Testis (tissue), 3 donors: ENCODE results near the gene IL37. TPM values are rescaled to one million over a fixed set of nuclear protein-coding genes. Genes with fewer than 3 reads are reported as not detected.

Experiments used
- DNase-seq: peaks from one replicate; pipeline ENCODE4 v3.0.0-alpha.2; 2019
- H3K27ac ChIP-seq, 2 donors: fragments of 200-600 bp; sonication (generic); one replicate each; pipeline ENCODE4 v1.5.1; 2019
- H3K27me3 ChIP-seq: fragments of 200-600 bp; sonication (generic); one replicate; pipeline ENCODE4 v1.5.1; 2019
- H3K36me3 ChIP-seq: fragments of 200-600 bp; sonication (generic); one replicate; pipeline ENCODE4 v1.5.1; 2017; ENCODE audit warnings: low read depth; ENCODE audit errors: missing control alignments
- H3K4me1 ChIP-seq: fragments of 200-600 bp; sonication (generic); one replicate; pipeline ENCODE4 v1.5.1; 2019
- H3K4me3 ChIP-seq, 2 donors: fragments of 200-600 bp; sonication (generic); one replicate each; pipeline ENCODE4 v1.5.1; 2017 to 2019
- H3K9me3 ChIP-seq: fragments of 200-600 bp; sonication (generic); one replicate; pipeline ENCODE4 v1.5.1; 2017
- CTCF ChIP-seq, 3 experiments: fragments of 450-650 bp in 2 of 3; fragments of 200-600 bp in 1 of 3; sonication (generic) in 1 of 3; IDR thresholded peaks; one replicate each; pipeline ENCODE4 v1.5.1; 2016 to 2019; ENCODE audit warnings: antibody characterized with exemption in 3 of 3, mild to moderate bottlenecking in 2 of 3, moderate library complexity in 1 of 3
- POLR2A ChIP-seq: fragments of 450-650 bp; IDR thresholded peaks from one replicate; pipeline ENCODE4 v1.6.1; 2017; ENCODE audit warnings: antibody characterized with exemption, mild to moderate bottlenecking, moderate library complexity
- WGBS, 2 donors: methylation state at CpG; one replicate each; pipeline ENCODE4 v1.1.5; 2018; 5-methylcytosine and 5-hydroxymethylcytosine counted together
- intact Hi-C: fragments of 100-400 bp; cut with DNase I; formaldehyde crosslinking; loops from one replicate; pipeline ENCODE4 v1.15.1; 2023; ENCODE audit warnings: low total_unique reads
- polyA plus RNA-seq: library from polyadenylated mRNA; stranded (reverse); fragments of 350-450 nt; fragmentation: Illumina TruSeq; extraction: RNeasy Lipid Tissue Mini Kit (QIAGEN cat#74804); gene quantifications from one replicate; pipeline ENCODE4 v1.2.3, GENCODE V29; 2014; ENCODE audit warnings: low read depth, low replicate concordance; ENCODE audit not compliant: insufficient read depth
- total RNA-seq, 2 donors: library from RNA; depleted of rRNA; stranded (reverse); fragments of >200 nt; gene quantifications; one replicate each; pipeline ENCODE4 v1.2.3, GENCODE V29; 2016

Gene IL37
- total and polyA plus RNA-seq, 3 donors from 2014 or later = 1.3 to 1.5 TPM; not detected in 1

DNA sequence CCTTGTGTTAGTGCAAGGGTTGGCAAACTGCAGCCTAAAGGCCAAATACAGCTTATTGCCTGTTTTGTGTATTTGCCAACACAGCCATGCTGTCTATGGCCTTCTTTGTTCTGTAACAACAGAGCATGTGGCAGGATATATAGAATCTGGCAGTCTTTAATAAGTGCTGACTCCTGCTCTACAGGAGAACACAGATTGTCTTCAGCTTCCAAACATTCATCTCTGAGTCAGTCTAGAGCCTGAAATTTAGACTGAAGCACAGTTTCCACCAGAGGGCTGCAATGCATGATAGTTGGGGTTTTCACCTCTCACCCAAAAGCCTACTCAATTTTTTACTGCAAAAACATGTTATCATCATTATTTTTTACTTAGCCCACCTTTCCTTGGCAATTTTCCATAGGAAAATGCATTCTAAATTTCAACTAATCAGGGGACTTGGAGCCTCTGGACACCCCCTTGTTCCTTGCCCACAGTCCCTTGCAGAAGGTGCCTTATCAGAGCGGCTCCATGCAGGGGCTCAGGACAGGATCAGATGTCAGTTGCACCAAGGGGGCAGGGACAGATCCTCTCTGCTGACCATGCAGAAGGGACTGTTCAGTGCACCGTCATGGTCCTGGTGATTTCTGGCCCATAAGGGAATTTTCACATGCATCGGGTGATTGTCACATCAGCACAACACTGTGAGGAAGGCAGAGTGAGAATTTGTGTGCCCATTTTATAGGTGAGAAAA, 12.4 kb downstream of the IL37 start:
- H3K27me3 ChIP-seq = no peaks in the 10 kb centered on the region
- no peak overlapping the region for H3K4me3 ChIP-seq
- no peaks in the 10 kb centered on the region for H3K4me1 ChIP-seq
- 65 to 82% methylated on average over 3 of the region's 3 CpGs for WGBS, 2 donors
- TF ChIP-seq CTCF (IDR thresholded peaks at IDR 0.05) (no peak), POLR2A (no peak)
- no peaks in the 10 kb centered on the region for H3K36me3 ChIP-seq
- intact Hi-C loops = no loop called here
- H3K27ac ChIP-seq = no peak overlapping the region
- no peaks in the 10 kb centered on the region for H3K9me3 ChIP-seq
- DNase-seq = no peak

GRCh38 chr2:112923967-112924338, 13.0 kb downstream of the IL37 start:
- no peak overlapping the region for H3K4me3 ChIP-seq
- no peak overlapping the region for H3K27ac ChIP-seq
- TF ChIP-seq POLR2A (no peak), CTCF (IDR thresholded peaks at IDR 0.05) (no peak)
- H3K4me1 ChIP-seq = no peaks in the 10 kb centered on the region
- DNase-seq = no peak
- no peaks in the 10 kb centered on the region for H3K27me3 ChIP-seq
- WGBS, 2 donors = 89 to 90% methylated on average over 5 of the region's 5 CpGs
- intact Hi-C loops = no loop called here
- no peaks in the 10 kb centered on the region for H3K9me3 ChIP-seq
- no peaks in the 10 kb centered on the region for H3K36me3 ChIP-seq

- no peaks in the 10 kb centered on the region for H3K9me3 ChIP-seq
- H3K4me1 ChIP-seq = no peaks in the 10 kb centered on the region
- no peaks in the 10 kb centered on the region for H3K27me3 ChIP-seq
- H3K4me3 ChIP-seq = no peak overlapping the region
- no peak overlapping the region for H3K27ac ChIP-seq
- no peaks in the 10 kb centered on the region for H3K36me3 ChIP-seq
- WGBS, 2 donors = 43 to 57% methylated on average over 2 of the region's 2 CpGs
- intact Hi-C loops = no loop called here
- no peak for DNase-seq
- no peak for TF ChIP-seq CTCF (IDR thresholded peaks at IDR 0.05)
These were observed 13.4 kb downstream of the IL37 start for GRCh38 chr2:112924360-112924759.

- Histone ChIP-seq H3K9me3 (no peaks in the 10 kb centered on the region), H3K4me3 (no peak overlapping the region), H3K27ac (no peak overlapping the region), H3K4me1 (no peaks in the 10 kb centered on the region), H3K27me3 (no peaks in the 10 kb centered on the region), H3K36me3 (no peaks in the 10 kb centered on the region)
- no peak for TF ChIP-seq POLR2A
- TF ChIP-seq CTCF (IDR thresholded peaks at IDR 0.05) = no peak
- WGBS, 2 donors = 85 to 95% methylated on average over 3 of the region's 3 CpGs
- DNase-seq = no peak
- intact Hi-C loops = no loop called here
These were observed 13.9 kb downstream of the IL37 start for GRCh38 chr2:112924821-112925220.

GRCh38 chr2:112926707-112927106, 15.7 kb downstream of the IL37 start:
- Histone ChIP-seq H3K9me3 (no peaks in the 10 kb centered on the region), H3K27me3 (no peaks in the 10 kb centered on the region), H3K4me1 (no peaks in the 10 kb centered on the region), H3K36me3 (no peaks in the 10 kb centered on the region), H3K27ac (no peak overlapping the region), H3K4me3 (no peak overlapping the region)
- 79 to 94% methylated on average over 3 of the region's 3 CpGs for whole genome bisulfite sequencing, 2 donors
- TF ChIP-seq POLR2A (no peak), CTCF (IDR thresholded peaks at IDR 0.05) (no peak)
- no peak for DNase-seq
- intact Hi-C loops = no loop called here
